Measurements from ENCODE around the gene NADK. TPM values are rescaled to one million over a fixed set of nuclear protein-coding genes. Genes with fewer than 3 reads are reported as not detected.

Gene NADK
- polyA plus RNA-seq, 1 donor (not counting 4 experiments of a cell fraction or from before 2014, with no cell fraction given): 54.8 TPM

- no peak overlapping the region for H3K4me2 ChIP-seq (ENCODE audit: control insufficient read depth, extremely low read depth, insufficient read depth, low read depth, low read length)
- DNase-seq (ENCODE audit: low read depth, low spot score): no peak
- H3K4me3 ChIP-seq (ENCODE audit: control insufficient read depth in 2 of 3, extremely low read depth in 1 of 3, insufficient read depth in 2 of 3, low read depth in 1 of 3, low read length in 3 of 3): no peak overlapping the region
- H3K4me1 ChIP-seq (ENCODE audit: control insufficient read depth, extremely low read depth, insufficient read depth, low read length): no peaks in the 10 kb centered on the region
- no peak overlapping the region for H3K27ac ChIP-seq (ENCODE audit: control insufficient read depth, insufficient read depth, low read length)
- H4K20me1 ChIP-seq (ENCODE audit: control insufficient read depth, extremely low read depth, insufficient read depth, low read length): peaks cover 25% of the 10 kb centered on the region
- no peak overlapping the region for H2AFZ ChIP-seq (ENCODE audit: control insufficient read depth, low read length)
- no peaks in the 10 kb centered on the region for H3K9me1 ChIP-seq (ENCODE audit: control insufficient read depth, extremely low read depth, insufficient read depth, low read length)
- no peaks in the 10 kb centered on the region for H3K27me3 ChIP-seq (ENCODE audit: control insufficient read depth, extremely low read depth, insufficient read depth, low read length)
- no peak for FAIRE-seq
- peaks cover 44 to 63% of the 10 kb centered on the region in 2 experiments for H3K36me3 ChIP-seq (ENCODE audit: control insufficient read depth in 2 of 2, extremely low read depth in 1 of 2, insufficient read depth in 2 of 2, low read length in 2 of 2)
- no peak overlapping the region for H3K9ac ChIP-seq (ENCODE audit: control insufficient read depth, extremely low read depth, insufficient read depth, low read length)
- dilution Hi-C loops (cut with MboI; ENCODE audit: extremely low pct_ligation_motif_present, low sequenced_read_pairs): no loop called here
- H3K79me2 ChIP-seq (ENCODE audit: control insufficient read depth, insufficient read depth, low read length): peaks cover 74% of the 10 kb centered on the region
- TF ChIP-seq CTCF (optimal IDR thresholded peaks at IDR 0.05 in 1 of 3, IDR thresholded peaks at IDR 0.05 in 1 of 3, conservative IDR thresholded peaks at IDR 0.05 in 1 of 3; ENCODE audit: extremely low read depth in 1 of 3, insufficient read depth in 2 of 3, low read length in 3 of 3): no peak
- no peak for TF ChIP-seq EZH2 (IDR thresholded peaks at IDR 0.05; ENCODE audit: low read length)
- no peaks in the 10 kb centered on the region for H3K9me3 ChIP-seq (ENCODE audit: control insufficient read depth, low read depth, low read length)
These were observed 21.4 kb upstream of the NADK start for GRCh38 chr1:1799716-1800115.

GRCh38 chr1:1797731-1798341 lies 19.6 kb upstream of the NADK start:
- Histone ChIP-seq H4K20me1 (ENCODE audit: control insufficient read depth, extremely low read depth, insufficient read depth, low read length) (peaks cover 25% of the 10 kb centered on the region), H3K9me3 (ENCODE audit: control insufficient read depth, low read depth, low read length) (no peaks in the 10 kb centered on the region)

More at GRCh38 chr1:1797731-1798341, 19.6 kb upstream of the NADK start:
- FAIRE-seq (no peak), DNase-seq (ENCODE audit: low read depth, low spot score) (no peak)
- Histone ChIP-seq H3K9ac (ENCODE audit: control insufficient read depth, extremely low read depth, insufficient read depth, low read length) (no peak overlapping the region), H3K4me2 (ENCODE audit: control insufficient read depth, extremely low read depth, insufficient read depth, low read depth, low read length) (no peak overlapping the region), H3K36me3 (ENCODE audit: control insufficient read depth in 2 of 2, extremely low read depth in 1 of 2, insufficient read depth in 2 of 2, low read length in 2 of 2) (peaks cover 42 to 55% of the 10 kb centered on the region in 2 experiments), H3K27me3 (ENCODE audit: control insufficient read depth, extremely low read depth, insufficient read depth, low read length) (no peaks in the 10 kb centered on the region), H3K27ac (ENCODE audit: control insufficient read depth, insufficient read depth, low read length) (no peak overlapping the region), H2AFZ (ENCODE audit: control insufficient read depth, low read length) (no peak overlapping the region), H3K79me2 (ENCODE audit: control insufficient read depth, insufficient read depth, low read length) (peaks cover 67% of the 10 kb centered on the region), H3K4me1 (ENCODE audit: control insufficient read depth, extremely low read depth, insufficient read depth, low read length) (no peaks in the 10 kb centered on the region), H3K9me1 (ENCODE audit: control insufficient read depth, extremely low read depth, insufficient read depth, low read length) (no peaks in the 10 kb centered on the region), H3K4me3 (ENCODE audit: control insufficient read depth in 2 of 3, extremely low read depth in 1 of 3, insufficient read depth in 2 of 3, low read depth in 1 of 3, low read length in 3 of 3) (no peak overlapping the region)
- dilution Hi-C loops (cut with MboI; ENCODE audit: extremely low pct_ligation_motif_present, low sequenced_read_pairs): no loop called here
- TF ChIP-seq EZH2 (IDR thresholded peaks at IDR 0.05; ENCODE audit: low read length) (no peak), CTCF (optimal IDR thresholded peaks at IDR 0.05 in 1 of 3, IDR thresholded peaks at IDR 0.05 in 1 of 3, conservative IDR thresholded peaks at IDR 0.05 in 1 of 3; ENCODE audit: extremely low read depth in 1 of 3, insufficient read depth in 2 of 3, low read length in 3 of 3) (no peak)
